CD14-positive monocyte (primary cell): Measurements from ENCODE around the gene ATG4B. TPM values are rescaled to one million over a fixed set of nuclear protein-coding genes. Genes with fewer than 3 reads are reported as not detected.

ENCODE experiments used
- DNase-seq, 3 donors: peaks; one replicate each; pipeline ENCODE4 v3.0.0-alpha.2; 2011 to 2022
- H2AFZ ChIP-seq: 2 replicates; pipeline ENCODE4 v1.6.0; 2012; ENCODE audit warnings: mild to moderate bottlenecking, low read depth, low read length, inconsistent platforms; ENCODE audit not compliant: insufficient read depth, poor library complexity, severe bottlenecking
- H3K27ac ChIP-seq, 2 donors: 1 replicate in 1 of 2; 2 replicates in 1 of 2; pipeline ENCODE4 v1.5.1; 2012 to 2013; ENCODE audit warnings: low read length in 2 of 2, control low read depth in 1 of 2, inconsistent platforms in 1 of 2, low read depth in 1 of 2, mild to moderate bottlenecking in 1 of 2
- H3K27me3 ChIP-seq, 2 donors: one replicate each; pipeline versions ENCODE4 v1.6.0 to v1.6.1; 2011 to 2013; ENCODE audit warnings: low read length in 2 of 2; ENCODE audit not compliant: control insufficient read depth in 2 of 2, insufficient read depth in 2 of 2
- H3K36me3 ChIP-seq, 2 donors: replicated peaks in 1 of 2; 1 replicate in 1 of 2; 2 replicates in 1 of 2; pipeline versions ENCODE4 v1.5.1 to v1.6.1; 2012 to 2013; ENCODE audit warnings: low read length in 2 of 2, control low read depth in 1 of 2, inconsistent platforms in 1 of 2, mild to moderate bottlenecking in 1 of 2; ENCODE audit not compliant: insufficient read depth in 2 of 2, control insufficient read depth in 1 of 2
- H3K4me1 ChIP-seq, 2 donors: 1 replicate in 1 of 2; 2 replicates in 1 of 2; pipeline versions ENCODE4 v1.5.1 to v1.6.1; 2012 to 2013; ENCODE audit warnings: low read length in 2 of 2, control low read depth in 1 of 2, inconsistent platforms in 1 of 2, mild to moderate bottlenecking in 1 of 2, moderate library complexity in 1 of 2; ENCODE audit not compliant: insufficient read depth in 2 of 2, control insufficient read depth in 1 of 2
- H3K4me2 ChIP-seq: replicated peaks from 2 replicates; pipeline ENCODE3; 2012; ENCODE audit warnings: low read length, moderate library complexity, mild to moderate bottlenecking; ENCODE audit not compliant: poor library complexity, severe bottlenecking; ENCODE audit errors: extremely low read depth
- H3K4me3 ChIP-seq, 3 experiments: fragments of 200-600 bp in 1 of 3; sonication (generic) in 1 of 3; replicated peaks in 1 of 3; 1 replicate in 2 of 3; 2 replicates in 1 of 3; pipeline ENCODE4 v1.5.1; 2011 to 2013; ENCODE audit warnings: low read length in 3 of 3, mild to moderate bottlenecking in 3 of 3, control low read depth in 2 of 3, low read depth in 2 of 3, inconsistent platforms in 1 of 3, moderate library complexity in 1 of 3
- H3K79me2 ChIP-seq: 2 replicates; pipeline ENCODE4 v1.6.0; 2012; ENCODE audit warnings: mild to moderate bottlenecking, control low read depth, inconsistent platforms, low read length, moderate library complexity; ENCODE audit not compliant: insufficient read depth
- H3K9ac ChIP-seq: 2 replicates; pipeline ENCODE4 v1.6.0; 2017; ENCODE audit warnings: low read length, mild to moderate bottlenecking; ENCODE audit not compliant: insufficient read depth, poor library complexity, severe bottlenecking
- H3K9me3 ChIP-seq, 2 donors: replicated peaks in 1 of 2; 1 replicate in 1 of 2; 2 replicates in 1 of 2; pipeline versions ENCODE4 v1.5.1 to v1.6.1; 2012 to 2013; ENCODE audit warnings: low read length in 2 of 2, control low read depth in 1 of 2; ENCODE audit not compliant: control insufficient read depth in 1 of 2, insufficient read depth in 1 of 2
- H4K20me1 ChIP-seq: 2 replicates; pipeline ENCODE4 v1.6.0; 2012; ENCODE audit warnings: mild to moderate bottlenecking, low read length, control low read depth, moderate library complexity; ENCODE audit not compliant: insufficient read depth
- H3K27ac Mint-ChIP-seq, 7 donors: one replicate each; pipeline ENCODE4 v1.8.0; 2020; ENCODE audit warnings: mild to moderate bottlenecking in 7 of 7, mixed read lengths in 7 of 7, moderate library complexity in 6 of 7, inconsistent platforms in 2 of 7
- H3K27me3 Mint-ChIP-seq, 3 donors: one replicate each; pipeline ENCODE4 v1.8.0; 2021 to 2022; ENCODE audit warnings: low read depth in 3 of 3, mild to moderate bottlenecking in 3 of 3, mixed read lengths in 3 of 3, moderate library complexity in 3 of 3, inconsistent platforms in 1 of 3
- H3K36me3 Mint-ChIP-seq, 2 donors: one replicate each; pipeline ENCODE4 v1.8.0; 2020; ENCODE audit warnings: mixed read lengths in 2 of 2, inconsistent platforms in 1 of 2, mild to moderate bottlenecking in 1 of 2
- H3K4me1 Mint-ChIP-seq: one replicate; pipeline ENCODE4 v1.8.0; 2020; ENCODE audit warnings: mild to moderate bottlenecking, mixed read lengths
- H3K4me3 Mint-ChIP-seq, 2 donors: one replicate each; pipeline ENCODE4 v1.8.0; 2020; ENCODE audit warnings: mild to moderate bottlenecking in 2 of 2, mixed read lengths in 2 of 2, moderate library complexity in 1 of 2
- H3K9me3 Mint-ChIP-seq, 7 donors: one replicate each; pipeline ENCODE4 v1.8.0; 2020 to 2022; ENCODE audit warnings: mixed read lengths in 7 of 7, mild to moderate bottlenecking in 6 of 7, moderate library complexity in 6 of 7, inconsistent platforms in 2 of 7
- CTCF ChIP-seq: fragments of 200-600 bp; IDR thresholded peaks from one replicate; pipeline ENCODE4 v1.8.0; 2022; ENCODE audit warnings: antibody characterized with exemption, mild to moderate bottlenecking
- WGBS: methylation state at CpG from one replicate; pipeline ENCODE4 v1.1.5; 2013; ENCODE audit warnings: missing lambda C conversion rate; ENCODE audit not compliant: insufficient coverage; 5-methylcytosine and 5-hydroxymethylcytosine counted together
- intact Hi-C, 2 donors: fragments of 100-400 bp; cut with micrococcal nuclease; formaldehyde crosslinking; loops; one replicate each; pipeline versions ENCODE4 v1.15.0 to v1.15.1; 2023
- polyA plus RNA-seq, 3 donors: library from polyadenylated mRNA; depleted of rRNA in 1 of 3; unstranded in 2 of 3; stranded (reverse) in 1 of 3; fragments of 300-500 nt in 2 of 3; fragments of >200 nt in 1 of 3; fragmentation: Illumina TruSeq in 2 of 3; gene quantifications; 1 replicate in 2 of 3; 2 replicates in 1 of 3; pipeline ENCODE4 v1.2.3, GENCODE V29; 2012 to 2021

Gene ATG4B
- polyA plus RNA-seq, 3 donors: 54.5 to 202 (median 58.9) TPM

- H3K4me1 ChIP-seq: peaks cover 11 to 12% of the 10 kb centered on the region in 2 donors
- 98% methylated on average over 15 of the region's 16 CpGs for WGBS
- Mint-ChIP-seq H3K4me1 (peaks cover 17% of the 10 kb centered on the region), H3K9me3 (peaks cover 0 to 1% (median 0%) of the 10 kb centered on the region in 7 donors), H3K36me3 (peaks cover 40 to 56% of the 10 kb centered on the region in 2 donors), H3K27ac (peak overlapping the region in 2 of 7 donors; percentile 26 to 69), H3K4me3 (no peak overlapping the region), H3K27me3 (peaks cover 0 to 1% (median 1%) of the 10 kb centered on the region in 3 donors)
- H3K4me2 ChIP-seq: no peak overlapping the region
- no peak overlapping the region for H2AFZ ChIP-seq
- peaks cover 13 to 17% of the 10 kb centered on the region in 2 donors for H3K36me3 ChIP-seq
- H3K9ac ChIP-seq: no peak overlapping the region
- H4K20me1 ChIP-seq: peaks cover 5% of the 10 kb centered on the region
- peaks cover 4% of the 10 kb centered on the region for H3K79me2 ChIP-seq
- no peak overlapping the region for H3K4me3 ChIP-seq
- H3K27ac ChIP-seq: no peak overlapping the region
- no peaks in the 10 kb centered on the region for H3K27me3 ChIP-seq
- intact Hi-C loops: loop anchor here (5.0 kb wide), 2 partner anchors 108 to 277 kb away; partner anchors contain the start of gene STK25 (in 1 of the 2)
- TF ChIP-seq CTCF: no peak
- DNase-seq: no peak
- H3K9me3 ChIP-seq: no peaks in the 10 kb centered on the region
Measured at GRCh38 chr2:241615522-241616052, 21.9 kb upstream of the ATG4B start.

GRCh38 chr2:241616168-241617125 lies 21.0 kb upstream of the ATG4B start:
- no peaks in the 10 kb centered on the region for H3K27me3 ChIP-seq
- no peak for DNase-seq
- WGBS: 97% methylated on average over 23 of the region's 30 CpGs
- no peaks in the 10 kb centered on the region for H3K9me3 ChIP-seq
- H3K36me3 ChIP-seq: peaks cover 14 to 17% of the 10 kb centered on the region in 2 donors
- no peak overlapping the region for H3K4me2 ChIP-seq
- peaks cover 10 to 11% of the 10 kb centered on the region in 2 donors for H3K4me1 ChIP-seq
- peaks cover 44 to 62% of the 10 kb centered on the region in 2 donors for H3K36me3 Mint-ChIP-seq
- no peak overlapping the region for H2AFZ ChIP-seq
- H3K9me3 Mint-ChIP-seq: peaks cover 0 to 1% (median 0%) of the 10 kb centered on the region in 7 donors
- intact Hi-C loops: loop anchor here (5.0 kb wide), 2 partner anchors 109 to 276 kb away; partner anchors contain the start of gene STK25 (in 1 of the 2)
- peak overlapping the region in 4 of 7 donors; percentile 25 to 66 (median 43) for H3K27ac Mint-ChIP-seq
- H3K27me3 Mint-ChIP-seq: peaks cover 0 to 2% (median 0%) of the 10 kb centered on the region in 3 donors
- no peak overlapping the region for H3K4me3 ChIP-seq
- TF ChIP-seq CTCF: no peak
- H3K9ac ChIP-seq: no peak overlapping the region
- H3K79me2 ChIP-seq: peaks cover 4% of the 10 kb centered on the region
- peaks cover 16% of the 10 kb centered on the region for H3K4me1 Mint-ChIP-seq
- H3K27ac ChIP-seq: no peak overlapping the region
- H4K20me1 ChIP-seq: no peaks in the 10 kb centered on the region
- H3K4me3 Mint-ChIP-seq: no peak overlapping the region
